Suppressor macrophage treated with lipopolysaccharide for 4 hours (primary cell): ENCODE measurements around the gene SRPK3.

Experiments
- DNase-seq: peaks from one replicate; pipeline ENCODE4 v3.0.0-alpha.2; 2020

Gene SRPK3

GRCh38 chrX:153789654-153790053 lies 8.8 kb downstream of the SRPK3 start:
- no peak for DNase-seq

- DNase-seq: no peak
These were observed 10.4 kb downstream of the SRPK3 start for GRCh38 chrX:153791104-153791852.

DNA sequence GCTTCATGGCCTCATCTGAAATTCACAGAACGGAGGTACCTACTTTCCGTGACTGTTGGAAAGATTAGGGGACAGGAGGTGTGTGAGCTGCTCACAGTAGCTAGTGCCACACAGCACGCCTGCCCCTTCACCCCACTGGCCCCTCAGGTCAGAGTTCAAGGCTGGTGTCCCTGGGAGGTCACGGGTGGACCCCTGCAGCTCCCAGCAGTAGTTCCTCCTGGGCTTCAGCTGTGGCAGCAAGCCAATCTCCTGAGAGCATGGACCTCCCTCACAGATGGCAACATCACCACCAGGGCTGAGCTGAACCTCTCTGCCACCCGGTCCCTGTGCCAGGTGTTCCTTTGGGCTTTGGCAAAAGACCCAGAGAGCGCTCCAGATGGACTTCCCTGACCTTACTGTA lies 11.5 kb downstream of the SRPK3 start:
- no peak for DNase-seq

DNA sequence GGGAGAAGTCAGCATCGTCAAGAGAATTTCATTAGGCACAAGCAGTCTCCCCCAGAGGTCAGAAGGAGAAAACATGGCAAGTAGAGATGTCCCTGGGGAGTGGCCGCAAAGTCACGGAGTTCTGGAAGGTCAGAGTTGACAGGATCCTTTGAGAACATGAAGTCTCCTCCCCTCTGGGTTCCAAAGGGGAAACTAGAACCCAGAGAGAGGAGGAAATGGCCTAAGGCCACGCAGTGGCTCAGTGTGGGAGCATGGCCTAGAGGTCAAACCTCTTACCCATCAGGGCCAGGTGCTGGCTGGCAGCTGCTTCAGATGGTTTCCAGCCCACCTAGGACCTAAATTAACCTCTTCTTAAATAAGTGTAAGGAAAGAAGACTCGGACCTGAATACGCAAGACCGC lies 12.4 kb downstream of the SRPK3 start:
- peak; percentile 62 for DNase-seq

GRCh38 chrX:153794018-153794896 lies 13.4 kb downstream of the SRPK3 start, which contains the start of the genes IDH3G and SSR4:
Gene IDH3G (minus strand): TSS chrX:153794375. CDS start chrX:153794326, 49 bp downstream.
Gene SSR4 (plus strand): TSS chrX:153794668. CDS start chrX:153794688, 20 bp downstream.
- DNase-seq: peak; percentile 96

DNA sequence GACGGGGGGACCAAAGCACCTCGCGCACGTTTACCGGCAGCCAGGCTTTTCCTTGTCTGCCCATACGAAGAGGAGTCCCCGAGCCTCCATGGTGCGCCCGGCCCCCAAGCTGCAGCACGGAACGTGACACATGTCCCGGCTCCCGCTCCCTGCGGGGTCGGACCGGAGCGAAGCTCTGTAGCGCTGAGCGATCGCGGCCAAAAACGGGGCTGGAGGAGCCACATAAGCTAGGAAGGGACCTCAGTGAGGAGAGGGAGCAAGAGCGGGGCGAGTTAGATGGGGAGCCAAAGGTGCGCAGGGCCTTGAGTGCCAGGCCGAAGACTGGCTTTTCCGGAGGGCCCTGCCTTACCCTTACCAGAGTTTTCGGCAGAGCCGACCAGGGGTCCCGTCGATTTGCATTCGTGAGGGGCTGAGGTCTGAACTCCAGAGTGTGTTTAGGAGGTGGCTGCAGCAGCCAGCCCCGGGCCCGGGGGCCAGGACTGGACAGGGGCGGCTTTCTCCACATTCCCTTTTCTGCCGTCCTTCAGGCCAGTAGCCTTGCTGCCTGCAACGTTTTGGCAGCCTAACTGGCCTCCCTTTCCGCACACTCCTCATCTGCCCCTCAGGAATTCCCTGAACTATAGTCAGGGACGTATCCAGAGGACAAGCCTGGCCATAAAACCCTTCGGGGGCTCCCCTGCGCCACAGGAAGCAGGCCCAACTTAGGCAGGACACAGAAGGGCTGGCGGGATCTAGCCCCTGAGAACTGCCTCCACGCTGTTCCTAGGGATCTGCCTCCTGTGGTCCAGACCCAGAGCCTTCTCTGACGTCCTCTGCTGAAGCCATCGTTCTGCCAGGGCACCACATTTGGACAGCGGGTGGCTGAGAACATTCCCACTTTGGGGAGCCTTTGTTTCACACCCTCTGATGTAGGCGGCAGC lies 14.3 kb downstream of the SRPK3 start:
- no peak for DNase-seq

DNA sequence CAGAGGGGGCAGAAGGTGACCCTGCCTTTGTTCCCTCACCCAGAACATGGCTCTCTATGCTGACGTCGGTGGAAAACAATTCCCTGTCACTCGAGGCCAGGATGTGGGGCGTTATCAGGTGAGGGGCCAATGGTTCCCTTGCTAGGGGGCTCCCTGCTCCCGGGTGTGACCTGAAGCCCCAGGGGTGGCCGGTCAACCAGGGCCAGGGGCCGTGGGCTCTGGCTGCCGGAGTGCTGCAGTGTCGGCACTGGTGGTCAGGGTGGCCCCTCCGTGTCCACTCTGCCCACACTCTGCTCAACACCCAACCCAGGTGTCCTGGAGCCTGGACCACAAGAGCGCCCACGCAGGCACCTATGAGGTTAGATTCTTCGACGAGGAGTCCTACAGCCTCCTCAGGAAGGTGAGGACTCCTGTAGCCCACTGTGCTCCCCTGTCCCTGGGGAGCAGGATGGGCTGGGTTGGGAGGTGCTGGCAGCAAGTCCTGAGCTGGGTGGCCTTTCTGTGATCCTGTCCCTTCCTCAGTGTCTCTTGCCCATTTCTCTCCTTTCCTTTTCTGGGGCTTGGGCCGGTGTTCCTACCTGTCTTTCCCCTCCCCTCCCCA lies 16.7 kb downstream of the SRPK3 start:
- DNase-seq: no peak

GRCh38 chrX:153799326-153799725 lies 18.5 kb downstream of the SRPK3 start:
- no peak for DNase-seq

- DNase-seq: no peak
These were observed 19.4 kb downstream of the SRPK3 start for GRCh38 chrX:153800177-153800722.

DNA sequence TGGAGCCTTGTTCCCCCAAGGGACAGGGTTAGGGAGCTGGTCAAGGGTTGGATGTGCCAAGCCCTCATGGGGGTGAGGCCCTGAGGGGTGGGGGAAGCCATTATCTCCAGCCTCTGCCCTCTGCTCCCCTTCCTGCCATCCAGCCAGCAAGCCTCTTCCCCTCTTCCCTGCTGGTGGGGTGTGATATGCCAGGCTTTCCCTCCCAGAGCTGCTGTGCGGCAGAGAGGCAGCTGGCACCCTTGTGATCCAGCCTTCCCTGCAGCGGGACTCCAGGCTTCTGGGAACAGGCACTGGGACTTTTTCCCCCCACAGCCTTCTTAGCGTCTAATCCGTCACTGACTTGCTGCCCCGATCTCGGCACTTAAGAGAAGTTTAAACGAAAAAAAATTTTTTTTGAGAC lies 19.9 kb downstream of the SRPK3 start:
- DNase-seq: no peak

GRCh38 chrX:153801669-153802068 lies 20.8 kb downstream of the SRPK3 start:
- DNase-seq: peak; percentile 14

DNA sequence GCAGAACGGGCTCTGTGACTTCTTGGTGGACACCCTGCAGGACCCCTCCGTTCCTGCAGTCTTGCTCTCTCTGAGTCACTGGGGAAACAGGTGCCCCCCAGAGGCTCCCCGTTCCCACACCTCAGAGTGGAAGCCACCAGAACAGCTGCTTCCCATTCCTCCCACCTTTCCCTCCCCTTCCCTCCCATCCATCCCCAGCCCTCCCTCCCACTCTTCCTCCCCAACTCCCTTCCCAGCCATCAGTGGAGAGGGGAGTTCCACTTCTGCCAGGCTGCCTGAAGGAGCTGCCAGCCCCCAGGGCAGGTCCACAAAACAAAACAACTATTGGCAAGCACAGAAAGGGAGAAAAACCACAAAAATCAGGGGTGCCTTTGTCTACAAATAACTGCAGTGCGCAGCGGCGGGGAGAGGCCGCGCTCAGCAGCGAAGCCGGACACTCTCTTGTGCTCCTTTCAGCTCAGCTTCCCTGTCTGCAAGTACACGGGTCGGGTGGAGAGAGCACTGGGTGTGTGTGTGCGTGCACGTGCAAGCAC lies 21.7 kb downstream of the SRPK3 start:
- no peak for DNase-seq

DNA sequence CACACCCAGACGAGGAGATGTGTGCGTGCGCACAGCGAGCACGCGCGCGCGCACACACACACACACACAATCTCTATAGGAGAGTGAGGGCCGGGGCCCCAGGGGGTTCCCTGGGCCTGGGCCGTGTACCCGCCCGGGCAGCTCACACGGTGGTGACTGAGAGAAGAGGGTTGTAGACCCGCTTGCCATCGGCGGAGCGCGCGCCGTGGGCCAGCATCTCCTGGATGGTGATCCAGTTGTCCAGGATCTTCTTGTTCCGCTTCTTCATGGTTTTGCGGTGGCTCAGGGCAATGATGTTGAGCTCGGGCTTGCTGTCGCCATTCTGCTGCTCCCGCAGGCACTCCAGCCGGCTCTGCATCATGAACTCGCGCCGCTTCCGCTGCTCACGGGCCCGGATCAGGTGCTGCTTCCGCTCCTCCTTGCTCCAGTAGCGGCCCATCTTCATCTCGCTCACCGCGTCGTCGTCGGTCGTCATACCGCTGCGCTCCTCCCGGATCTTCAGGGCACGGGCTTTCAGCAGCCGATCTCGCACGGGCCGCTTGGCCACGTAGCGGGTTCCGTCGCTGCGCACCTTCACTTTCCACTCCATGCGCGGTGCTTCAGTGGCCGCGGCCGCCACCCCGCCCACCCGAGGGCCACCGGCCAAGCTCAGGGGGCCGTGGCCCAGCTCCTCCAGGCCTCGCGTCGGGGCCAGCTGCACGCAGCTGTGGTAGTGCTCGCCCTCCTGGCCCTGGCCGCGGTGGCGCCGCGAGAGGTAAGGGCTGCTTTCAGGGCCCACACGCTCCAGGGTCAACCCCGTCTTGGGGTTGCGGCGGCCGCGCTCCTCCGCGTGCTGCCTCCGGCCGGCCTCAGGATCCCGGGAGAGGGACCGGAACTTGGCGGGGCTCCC lies 22.6 kb downstream of the SRPK3 start:
- no peak for DNase-seq

GRCh38 chrX:153804100-153804595 lies 23.3 kb downstream of the SRPK3 start:
- no peak for DNase-seq

DNA sequence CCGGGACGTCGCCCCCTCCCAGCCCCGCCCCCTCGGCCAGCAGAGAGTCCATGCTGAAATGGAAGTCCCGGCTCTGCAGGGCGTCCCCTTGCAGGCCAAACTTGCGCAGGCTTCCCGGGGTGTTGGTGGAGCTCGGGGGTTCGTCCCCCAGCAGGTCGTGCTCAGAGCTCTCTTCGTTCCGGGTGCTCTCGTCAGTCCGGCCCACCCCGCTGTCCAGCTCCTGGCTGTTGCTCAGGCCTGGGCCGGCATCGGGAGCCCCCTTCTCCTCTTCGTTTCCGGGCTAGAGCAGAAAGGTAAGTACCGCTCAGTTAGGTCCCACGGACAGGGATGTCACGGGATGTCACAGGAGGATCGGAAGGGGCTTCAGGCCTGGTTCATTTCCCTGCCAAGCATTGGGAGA lies 23.8 kb downstream of the SRPK3 start:
- no peak for DNase-seq

- DNase-seq: no peak
These were observed 24.6 kb downstream of the SRPK3 start for GRCh38 chrX:153805436-153805835.

GRCh38 chrX:153806999-153807575 lies 26.2 kb downstream of the SRPK3 start:
- DNase-seq: no peak

DNA sequence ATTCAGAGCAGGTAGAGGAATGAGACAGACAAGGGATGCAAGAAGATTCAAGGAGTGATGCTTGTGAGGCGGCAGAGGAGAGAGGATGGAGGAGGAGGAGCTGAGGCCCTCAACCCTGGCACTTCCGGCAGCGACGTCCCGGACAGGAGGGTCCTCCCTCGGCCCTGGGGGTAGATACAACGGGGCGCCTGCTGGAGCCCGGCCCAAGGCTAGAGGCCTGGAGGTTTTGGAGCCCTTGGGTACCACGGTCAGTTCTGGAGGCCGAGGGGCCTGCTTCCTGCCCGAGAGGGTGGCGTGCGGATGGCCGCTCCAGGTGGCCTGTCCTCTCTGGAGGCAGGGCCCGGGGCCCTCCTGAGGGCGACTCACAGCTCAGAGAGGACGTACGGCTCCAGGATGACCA lies 27.1 kb downstream of the SRPK3 start:
- no peak for DNase-seq

DNA sequence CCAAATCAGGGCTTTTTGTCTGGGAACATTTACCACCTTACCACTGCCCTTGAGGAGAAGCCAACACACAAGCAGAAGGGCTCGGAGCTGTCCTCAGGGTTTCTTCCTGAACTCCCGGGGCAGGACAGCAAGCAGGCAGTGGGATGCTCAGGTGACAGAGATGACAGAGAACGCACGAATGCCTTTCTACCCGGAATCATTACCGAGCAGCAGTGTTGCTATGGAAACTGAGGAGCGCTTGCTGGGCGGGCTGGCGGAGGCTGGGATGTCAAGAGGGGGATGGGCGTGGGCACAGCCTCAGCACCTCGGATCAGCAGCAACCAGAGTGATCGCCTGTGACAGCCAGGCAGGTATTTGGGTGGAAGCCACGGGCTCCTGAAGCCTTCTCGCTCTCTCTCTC lies 31.4 kb downstream of the SRPK3 start:
- DNase-seq: no peak

- no peak for DNase-seq
These were observed 32.3 kb downstream of the SRPK3 start for GRCh38 chrX:153813161-153813560.
